GM10847 (cell line): ENCODE measurements around the gene JARID2.

ENCODE experiments used
- POLR2A ChIP-seq: IDR thresholded peaks from 2 replicates; pipeline ENCODE4 v1.6.1; 2011; ENCODE audit not compliant: insufficient read length; ENCODE audit errors: extremely low read depth

The JARID2 gene

DNA sequence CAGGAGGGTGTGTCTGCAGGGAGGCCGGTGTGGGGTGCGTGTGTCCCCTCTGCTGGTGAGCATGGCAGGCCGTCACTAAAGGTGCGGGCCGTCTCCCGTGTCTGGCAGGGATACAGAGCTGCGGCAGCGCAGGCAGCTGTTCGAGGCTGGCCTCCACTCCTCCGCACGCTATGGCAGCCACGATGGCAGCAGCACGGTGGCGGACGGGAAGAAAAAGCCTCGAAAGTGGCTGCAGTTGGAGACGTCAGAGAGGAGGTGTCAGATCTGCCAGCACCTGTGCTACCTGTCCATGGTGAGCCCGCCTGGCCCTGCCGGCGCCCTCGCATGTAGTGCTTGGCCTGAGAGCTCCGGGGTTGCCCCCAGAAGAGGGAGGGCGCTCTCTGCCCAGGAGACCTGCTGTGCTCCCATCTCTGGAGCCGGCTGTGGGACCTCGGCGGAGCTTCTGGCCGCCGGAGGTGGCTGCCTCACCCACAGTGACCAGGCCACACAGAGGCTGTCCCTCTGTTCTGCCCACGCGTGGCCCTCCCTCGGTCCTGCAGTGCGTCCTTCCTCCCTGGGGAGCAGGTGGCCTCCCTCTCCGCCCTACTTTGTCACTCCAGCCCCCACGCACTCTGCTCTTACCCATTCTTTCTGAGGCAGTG is 267.4 kb downstream of the JARID2 start:
- no peak for TF ChIP-seq POLR2A

DNA sequence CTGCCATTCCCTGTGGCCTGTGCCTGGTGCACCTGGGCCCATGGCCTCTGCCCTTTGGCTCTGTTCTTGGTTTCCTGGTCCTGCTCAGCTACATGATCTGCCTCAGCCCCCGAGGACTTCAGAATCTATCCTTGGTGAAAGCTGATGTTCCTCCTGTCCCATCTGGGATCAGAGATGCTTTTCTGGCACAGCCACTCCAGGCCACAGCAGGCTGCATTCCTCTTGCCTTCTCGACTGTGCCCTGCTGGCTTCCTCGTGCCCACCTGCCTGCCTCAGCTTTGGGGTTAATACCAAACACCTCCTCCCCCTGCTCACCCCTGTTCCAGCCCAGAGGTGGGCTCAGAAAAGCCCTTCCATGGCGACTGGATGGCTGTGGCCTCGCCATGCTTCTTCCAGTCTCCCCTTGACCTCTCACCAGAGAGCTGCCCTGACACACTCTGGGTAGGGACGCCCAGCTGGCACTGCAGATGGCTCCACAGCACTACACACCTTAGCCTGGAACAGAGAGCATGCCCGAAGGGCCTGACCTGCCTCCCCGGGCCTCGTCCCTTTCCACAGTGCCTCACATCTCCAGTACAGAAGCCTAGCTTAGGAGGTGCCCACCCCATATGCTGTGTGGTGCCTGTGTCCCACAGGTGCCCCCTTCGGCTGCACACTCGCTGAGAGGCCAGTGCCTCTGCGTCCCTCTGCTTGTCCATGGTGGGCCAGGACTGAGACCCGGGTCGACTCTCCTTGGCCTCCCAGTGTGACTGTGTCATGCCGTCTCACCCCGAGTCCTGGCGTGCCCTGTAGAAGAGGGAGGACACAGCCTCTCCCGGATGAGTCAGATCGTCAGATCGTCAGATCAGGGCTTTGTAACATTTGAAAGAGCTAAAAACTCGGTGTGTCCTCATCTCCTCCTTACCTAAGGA is 268.2 kb downstream of the JARID2 start:
- TF ChIP-seq POLR2A, result no peak

DNA sequence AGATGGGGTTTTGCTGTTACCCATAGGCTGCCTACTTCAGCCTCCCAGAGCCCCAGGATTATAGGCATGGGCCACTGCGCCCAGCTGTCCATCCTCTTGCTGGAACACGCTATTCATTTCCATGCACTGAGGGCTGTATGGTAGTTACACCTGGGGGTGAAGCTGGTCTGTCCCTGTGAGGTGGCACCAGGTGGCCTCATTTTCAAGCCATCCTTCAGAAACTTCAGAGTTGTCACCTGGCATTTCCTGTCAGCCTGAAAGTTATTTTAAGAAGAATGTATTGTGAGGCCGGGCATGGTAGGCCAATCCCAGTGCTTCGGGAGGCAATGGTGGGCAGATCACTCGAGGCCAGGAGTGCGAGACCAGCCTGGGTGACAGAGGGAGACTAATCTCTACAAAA is 269.4 kb downstream of the JARID2 start:
- no peak for TF ChIP-seq POLR2A

DNA sequence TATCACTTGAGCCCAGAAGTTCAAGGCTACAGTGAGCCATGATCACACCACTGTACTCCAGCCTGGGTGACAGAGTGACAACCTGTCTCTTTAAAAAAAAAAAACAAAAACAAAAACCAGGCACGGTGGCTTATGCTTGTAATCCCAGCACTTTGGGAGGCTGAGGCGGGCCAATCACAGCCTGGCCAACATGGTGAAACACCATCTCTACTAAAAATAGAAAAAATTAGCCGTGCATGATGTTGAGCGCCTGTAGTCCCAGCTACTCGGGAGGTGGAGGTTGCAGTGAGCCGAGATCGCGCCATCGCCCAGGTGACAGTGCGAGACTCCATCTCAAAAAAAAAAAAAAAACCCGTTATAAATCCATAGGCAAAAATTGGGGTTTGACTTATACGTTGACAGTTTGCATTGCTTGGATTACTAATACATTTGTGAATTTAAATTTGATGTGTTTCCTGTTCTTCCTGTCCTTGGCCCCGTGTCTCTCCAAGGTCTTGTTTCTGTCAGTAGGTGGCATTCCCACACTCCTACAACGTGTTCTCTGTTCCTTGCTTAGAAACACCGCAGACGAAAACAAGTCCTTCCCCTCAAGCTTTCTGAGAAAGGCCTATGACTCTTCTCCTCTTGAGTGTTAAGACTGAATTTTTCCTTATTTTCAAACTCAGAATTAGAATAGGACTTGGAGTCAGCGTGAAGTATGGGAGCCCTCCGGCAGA is 269.9 kb downstream of the JARID2 start:
- TF ChIP-seq POLR2A, result no peak

DNA sequence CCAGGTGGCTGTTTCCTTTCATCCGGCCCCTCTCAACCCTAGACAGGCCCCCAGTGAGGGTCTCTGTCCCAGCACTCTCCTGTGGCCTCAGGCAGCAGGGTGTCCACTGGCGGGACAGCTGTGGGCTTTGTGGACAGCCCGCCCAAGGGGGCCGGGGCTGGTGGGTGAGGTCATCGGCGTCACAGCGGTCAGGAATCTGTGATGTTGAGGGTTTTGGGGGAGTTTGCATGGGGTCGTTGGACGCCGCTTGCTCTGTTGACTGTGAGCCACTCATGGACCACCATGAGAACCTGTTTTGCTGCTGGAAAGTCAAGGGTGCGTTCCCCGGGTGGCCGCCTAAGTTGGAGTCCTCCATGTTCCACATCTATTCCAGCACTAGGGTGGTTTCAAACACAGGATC is 270.5 kb downstream of the JARID2 start:
- no peak for TF ChIP-seq POLR2A

DNA sequence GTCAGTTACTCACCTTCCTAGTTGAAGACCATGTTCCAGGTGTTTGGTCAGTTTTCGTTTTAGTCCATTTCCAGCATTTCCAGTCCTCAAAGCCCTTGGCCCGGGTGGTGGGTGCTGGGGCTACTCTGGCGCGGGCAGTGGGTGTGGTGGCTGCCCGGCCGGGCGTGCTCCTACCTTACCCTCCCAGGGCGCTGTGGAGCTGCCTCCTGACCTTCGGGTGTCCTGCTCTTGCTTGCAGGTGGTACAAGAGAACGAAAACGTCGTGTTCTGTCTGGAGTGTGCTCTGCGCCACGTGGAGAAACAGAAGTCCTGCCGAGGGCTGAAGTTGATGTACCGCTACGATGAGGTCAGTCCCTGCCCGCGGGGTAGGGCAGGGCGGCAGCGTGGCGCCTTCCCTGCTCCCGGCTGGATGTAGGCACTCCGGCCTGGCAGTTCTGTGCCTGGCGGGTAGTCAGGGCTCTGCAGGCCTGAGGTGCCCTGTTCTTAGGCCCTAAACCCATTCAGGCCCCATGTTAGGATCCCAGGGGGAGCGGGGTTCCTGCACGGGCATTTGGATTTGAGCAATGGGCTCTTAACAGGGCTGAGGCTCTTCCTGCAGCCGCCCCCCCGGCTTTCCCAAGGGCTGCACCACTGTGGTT is 271.2 kb downstream of the JARID2 start:
- no peak for TF ChIP-seq POLR2A

DNA sequence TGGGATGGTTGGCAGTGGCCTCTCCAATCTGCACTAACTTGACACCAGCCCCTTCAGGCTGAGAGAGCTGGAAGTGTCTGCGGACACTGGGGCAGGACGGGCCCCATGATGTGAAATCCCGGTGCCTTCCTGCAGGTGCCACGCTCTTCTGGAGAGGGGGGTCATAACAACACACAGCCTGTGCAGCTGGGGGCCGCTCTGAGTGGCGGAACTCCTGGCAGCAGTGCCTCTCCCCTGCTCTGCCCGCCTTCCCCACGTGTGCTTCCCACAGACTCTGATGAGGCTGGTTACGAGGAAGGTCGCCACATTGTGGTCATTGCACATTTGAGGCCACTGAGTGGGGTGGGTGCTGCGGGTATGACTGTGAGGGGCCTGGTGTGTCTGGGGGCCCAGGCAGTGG is 271.7 kb downstream of the JARID2 start:
- no peak for TF ChIP-seq POLR2A

DNA sequence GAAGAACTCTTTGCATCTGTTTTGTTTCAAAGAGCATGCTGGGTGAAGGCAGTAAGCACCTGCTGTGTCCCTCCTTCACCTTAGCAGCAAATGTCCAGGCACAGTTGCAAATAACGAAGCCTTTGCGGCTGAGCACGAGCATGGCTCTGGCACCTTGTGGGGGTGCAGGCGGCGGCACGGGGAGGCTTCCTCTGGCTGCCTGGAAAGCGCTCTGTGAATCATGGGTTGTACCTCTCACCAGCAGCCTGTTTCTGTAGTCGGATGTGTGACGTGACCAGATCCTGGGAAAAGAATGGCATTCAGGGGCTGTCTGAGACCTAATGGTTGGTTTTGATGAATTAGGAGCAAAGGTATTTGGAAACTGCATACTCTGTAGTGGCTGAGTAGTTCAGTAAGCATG is 272.2 kb downstream of the JARID2 start:
- no peak for TF ChIP-seq POLR2A

DNA sequence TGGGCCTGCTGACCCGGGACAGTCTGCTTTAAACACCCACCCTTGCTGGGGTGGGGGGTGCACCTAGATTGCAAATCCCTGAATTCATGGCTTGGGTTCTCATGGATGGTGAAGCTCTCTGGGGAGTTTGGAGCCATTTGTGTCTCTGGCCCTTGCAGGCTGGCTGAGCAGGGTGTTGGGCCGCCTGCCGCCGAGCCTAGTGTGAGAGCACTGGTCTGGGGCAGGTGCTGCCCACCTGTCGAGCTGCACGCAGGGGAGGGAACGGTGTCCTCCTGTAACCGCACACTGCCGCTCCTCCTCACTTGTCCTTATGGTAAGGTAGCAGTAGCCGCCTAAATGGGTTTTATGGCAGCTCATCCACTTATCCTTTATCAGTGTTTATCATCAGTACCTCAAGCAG is 273.0 kb downstream of the JARID2 start:
- TF ChIP-seq POLR2A, result no peak

DNA sequence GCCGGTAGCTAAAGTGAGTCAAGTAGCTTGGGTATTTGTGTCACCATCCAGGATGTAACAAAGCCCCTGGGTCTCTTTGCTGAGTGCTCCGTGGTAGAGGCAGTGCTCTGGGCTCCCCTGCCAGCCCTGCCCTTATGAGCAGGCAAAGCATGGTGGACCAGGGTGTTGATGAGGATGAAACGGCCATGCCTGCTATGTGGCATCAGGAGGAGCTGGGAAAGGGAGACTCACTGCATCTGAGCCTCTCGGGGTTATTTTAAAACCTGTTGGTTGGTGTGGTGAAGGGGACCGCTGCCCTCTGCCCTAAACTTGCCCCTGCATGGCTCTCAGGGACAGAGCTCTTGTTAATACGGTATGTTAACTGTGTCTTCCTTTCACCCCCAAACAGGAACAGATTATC is 273.8 kb downstream of the JARID2 start:
- TF ChIP-seq POLR2A, result no peak

DNA sequence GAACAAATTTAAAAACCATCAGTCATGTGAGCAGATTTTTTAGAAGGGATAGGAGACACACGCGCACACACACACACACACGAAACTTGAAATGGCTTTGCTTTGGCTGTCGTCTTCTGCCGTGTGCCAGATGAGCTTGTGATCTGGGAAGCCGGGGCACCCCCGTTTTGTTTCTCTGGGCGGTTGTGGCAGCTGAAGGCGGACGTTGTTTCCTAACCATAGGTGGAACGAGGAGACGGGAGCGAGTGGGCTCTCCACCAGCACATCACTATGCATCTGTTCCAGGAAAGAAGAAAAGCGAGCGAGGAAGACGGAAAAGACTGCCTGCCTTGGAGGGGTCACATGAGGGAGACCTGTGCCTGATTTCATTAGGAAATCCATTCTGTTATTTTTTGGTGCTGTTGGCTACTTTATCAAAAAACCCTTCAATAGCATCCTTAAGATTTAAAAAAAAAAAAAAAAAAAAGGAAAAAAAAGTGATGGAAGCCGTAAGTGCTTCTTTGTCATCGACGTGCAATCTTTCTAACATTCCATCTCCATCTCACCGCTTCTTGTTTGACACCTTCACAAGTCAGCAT is 274.8 kb downstream of the JARID2 start:
- TF ChIP-seq POLR2A, result no peak

DNA sequence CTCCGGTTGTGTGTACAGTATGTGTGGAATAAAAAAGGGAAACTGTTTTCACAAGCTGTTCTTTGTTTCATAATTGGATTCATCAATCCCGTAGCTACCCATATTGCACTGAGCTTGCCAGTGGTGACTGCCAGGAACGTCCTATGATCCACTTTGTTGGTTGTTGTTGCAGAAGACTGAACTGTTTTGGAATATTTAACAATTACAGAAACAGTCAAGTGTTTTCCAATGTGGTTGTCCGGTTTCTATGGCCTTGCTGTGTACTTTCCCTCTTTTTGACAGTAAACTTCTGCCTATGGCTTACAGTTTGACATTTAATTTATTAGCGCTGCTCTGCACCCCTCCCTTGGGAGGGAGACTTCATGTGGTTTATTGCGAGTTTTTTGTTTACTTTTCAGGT is 275.7 kb downstream of the JARID2 start:
- no peak for TF ChIP-seq POLR2A

DNA sequence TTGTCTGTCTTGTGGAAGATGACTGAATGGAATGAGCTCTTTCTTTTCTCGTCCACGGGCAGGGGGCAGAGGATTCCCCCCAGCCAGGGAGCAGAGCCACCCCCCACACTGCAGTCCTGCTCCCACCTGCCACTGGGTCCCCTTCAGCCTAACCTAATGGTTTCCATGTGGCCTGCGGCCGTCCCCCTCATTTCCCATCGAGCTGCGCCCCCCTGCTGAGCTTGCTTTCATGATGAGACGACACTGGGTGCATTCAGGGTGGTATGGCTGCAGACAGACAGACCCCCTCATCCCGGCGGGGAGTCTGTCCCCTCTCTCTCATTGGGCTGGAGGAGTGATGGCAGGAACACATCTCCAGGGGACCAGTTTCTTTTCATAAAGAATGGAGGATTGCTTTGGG is 276.2 kb downstream of the JARID2 start:
- TF ChIP-seq POLR2A, result no peak

DNA sequence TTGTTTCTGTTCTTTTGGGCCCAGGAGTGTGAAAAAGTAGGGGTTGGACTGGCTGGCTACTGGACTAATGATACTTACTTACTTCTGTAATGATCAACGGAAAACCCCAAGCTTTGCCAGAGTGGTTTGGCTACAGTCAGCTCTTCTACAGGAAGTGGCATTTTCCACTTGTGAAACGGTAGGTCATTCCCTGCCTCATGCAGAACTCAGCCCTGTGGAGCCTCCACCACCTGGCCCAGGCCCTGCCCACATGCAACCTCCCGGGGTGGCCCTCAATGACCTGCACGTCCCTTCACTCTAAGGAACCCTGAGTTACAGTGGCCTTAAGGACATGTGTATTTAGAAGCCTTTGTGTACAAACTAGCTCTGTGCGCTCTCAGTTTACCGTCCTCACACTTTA is 276.6 kb downstream of the JARID2 start:
- no peak for TF ChIP-seq POLR2A

DNA sequence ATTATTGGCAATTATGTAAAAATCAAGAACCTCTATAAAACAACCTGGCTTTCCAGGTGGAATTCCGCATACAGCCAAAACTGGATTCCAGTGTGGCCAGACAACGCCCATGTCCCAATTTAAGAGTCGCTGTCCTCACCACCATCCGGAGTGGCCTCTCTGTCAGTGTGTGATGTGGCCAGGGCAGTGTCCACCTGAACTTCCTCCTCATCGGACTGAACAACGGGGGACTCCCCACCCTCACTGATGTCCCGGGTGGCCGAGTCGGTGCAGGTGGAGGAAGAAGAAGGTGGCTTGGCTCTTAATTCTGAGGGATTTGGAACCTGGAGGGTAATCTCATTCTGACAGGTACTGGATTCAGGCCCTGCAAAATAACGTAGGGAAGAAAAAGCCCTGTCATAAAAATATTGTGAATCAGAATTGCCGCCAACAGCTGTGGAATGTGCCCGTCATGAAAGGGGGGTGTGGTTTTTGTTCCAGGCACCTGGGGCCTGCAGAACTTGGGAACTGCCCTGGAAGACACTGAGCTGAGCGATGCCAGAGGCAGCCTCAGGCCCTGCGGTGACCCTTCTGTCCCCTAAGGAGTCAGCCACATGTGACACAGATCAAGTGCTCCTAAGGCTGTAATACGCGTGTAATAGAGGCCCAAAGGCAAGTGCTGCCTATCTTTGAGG is 277.1 kb downstream of the JARID2 start:
- no peak for TF ChIP-seq POLR2A
